ENCODE measurements around the gene UBQLN2.
A peak's percentile ranks its signal among the peaks of the same experiment; 100 is the strongest.
"Not testable (repeated sequence)": the region's sequence is repeated elsewhere in the genome, so short reads cannot be mapped to it uniquely, and the experiment has no call there.

The UBQLN2 gene

GRCh38 chrX:56563231-56564161, at the start of gene UBQLN2:
TSS of gene UBQLN2 (plus strand) at chrX:56563627. CDS start at chrX:56563874, 247 bp downstream.
- peak; percentile 91 for DNase-seq

- DNase-seq: no peak
Measured at GRCh38 chrX:56519642-56520041, 43.8 kb upstream of the UBQLN2 start.

GRCh38 chrX:56529482-56530007, 33.9 kb upstream of the UBQLN2 start:
- DNase-seq: not testable (repeated sequence)

GRCh38 chrX:56530011-56530410, 33.4 kb upstream of the UBQLN2 start:
- DNase-seq: no peak

GRCh38 chrX:56550667-56551066, 12.8 kb upstream of the UBQLN2 start:
- DNase-seq: no peak

- DNase-seq: no peak
Measured at GRCh38 chrX:56554870-56555269, 8.6 kb upstream of the UBQLN2 start.

GRCh38 chrX:56557376-56557929, 6.0 kb upstream of the UBQLN2 start:
- no peak for DNase-seq

- peak; percentile 32 for DNase-seq
Measured at GRCh38 chrX:56564164-56564885, 898 bp downstream of the UBQLN2 start.

GRCh38 chrX:56564921-56565840, 1.8 kb downstream of the UBQLN2 start:
- no peak for DNase-seq

GRCh38 chrX:56569378-56570057, 6.1 kb downstream of the UBQLN2 start:
- no peak for DNase-seq

- no peak for DNase-seq
Measured at GRCh38 chrX:56572975-56573374, 9.5 kb downstream of the UBQLN2 start.

GRCh38 chrX:56574861-56575260, 11.4 kb downstream of the UBQLN2 start:
- no peak for DNase-seq

- no peak for DNase-seq
Measured at GRCh38 chrX:56576721-56577120, 13.3 kb downstream of the UBQLN2 start.

- no peak for DNase-seq
Measured at GRCh38 chrX:56588397-56589188, 25.2 kb downstream of the UBQLN2 start.

- DNase-seq: not testable (repeated sequence)
Measured at GRCh38 chrX:56591830-56592229, 28.4 kb downstream of the UBQLN2 start.

GRCh38 chrX:56600141-56600540, 36.7 kb downstream of the UBQLN2 start:
- DNase-seq: no peak

GRCh38 chrX:56600987-56601386, 37.6 kb downstream of the UBQLN2 start:
- no peak for DNase-seq

- no peak for DNase-seq
Measured at GRCh38 chrX:56615282-56615681, 51.9 kb downstream of the UBQLN2 start.

Data from femur (tissue), 1 donor.